HG03469 (cell line): ENCODE data around the gene OR10H5.
"Not testable (repeated sequence)": the region's sequence is repeated elsewhere in the genome, so short reads cannot be mapped to it uniquely, and the experiment has no call there.

Experiments used
- ATAC-seq: cut with Tn5 transposase; IDR thresholded peaks from one replicate; pipeline ENCODE4 v1.9.1; 2021; ENCODE audit warnings: mild to moderate bottlenecking, moderate library complexity, moderate number of reproducible peaks; ENCODE audit not compliant: unreplicated experiment

OR10H5 gene

GRCh38 chr19:15787611-15788155, at the start of gene OR10H5:
Gene OR10H5, plus strand, starts transcription at chr19:15787661. Its CDS starts 6,388 bp downstream, at chr19:15794049.
- ATAC-seq, result no peak

GRCh38 chr19:15737722-15738121, 49.7 kb upstream of the OR10H5 start, which contains the start of gene OR10H3:
Gene OR10H3, plus strand, starts transcription at chr19:15737985. Its CDS starts 3,408 bp downstream, at chr19:15741393.
- no peak for ATAC-seq

- no peak for ATAC-seq
Observed at GRCh38 chr19:15740785-15741184, 46.7 kb upstream of the OR10H5 start.

GRCh38 chr19:15748239-15748638, 39.2 kb upstream of the OR10H5 start:
- no peak for ATAC-seq

GRCh38 chr19:15758379-15758778, 29.1 kb upstream of the OR10H5 start:
- no peak for ATAC-seq

GRCh38 chr19:15759962-15760565, 27.4 kb upstream of the OR10H5 start:
- ATAC-seq, result no peak

GRCh38 chr19:15769586-15769985, 17.9 kb upstream of the OR10H5 start:
- no peak for ATAC-seq

GRCh38 chr19:15774159-15774558, 13.3 kb upstream of the OR10H5 start:
- ATAC-seq, result not testable (repeated sequence)

- ATAC-seq, result no peak
Observed at GRCh38 chr19:15775249-15775648, 12.2 kb upstream of the OR10H5 start.

- no peak for ATAC-seq
Observed at GRCh38 chr19:15776264-15776663, 11.2 kb upstream of the OR10H5 start.

- no peak for ATAC-seq
Observed at GRCh38 chr19:15776991-15777970, 10.2 kb upstream of the OR10H5 start.

GRCh38 chr19:15779756-15780476, 7.5 kb upstream of the OR10H5 start:
- ATAC-seq, result no peak

GRCh38 chr19:15780610-15781418, 6.6 kb upstream of the OR10H5 start:
- no peak for ATAC-seq

GRCh38 chr19:15781661-15782060, 5.8 kb upstream of the OR10H5 start:
- ATAC-seq, result no peak

GRCh38 chr19:15782211-15782610, 5.2 kb upstream of the OR10H5 start:
- no peak for ATAC-seq

GRCh38 chr19:15782896-15783295, 4.6 kb upstream of the OR10H5 start:
- ATAC-seq, result not testable (repeated sequence)

GRCh38 chr19:15788594-15789270, 1.3 kb downstream of the OR10H5 start:
- ATAC-seq, result no peak

- ATAC-seq, result no peak
Observed at GRCh38 chr19:15790096-15790495, 2.6 kb downstream of the OR10H5 start.

GRCh38 chr19:15794279-15794678, 6.8 kb downstream of the OR10H5 start:
- not testable (repeated sequence) for ATAC-seq

GRCh38 chr19:15810335-15810734, 22.9 kb downstream of the OR10H5 start:
- no peak for ATAC-seq
